GM21381 (cell line): Measurements from ENCODE around the gene SH3RF3.
"Not testable (repeated sequence)": the region's sequence is repeated elsewhere in the genome, so short reads cannot be mapped to it uniquely, and the experiment has no call there.

ENCODE experiments used
- ATAC-seq: cut with Tn5 transposase; IDR thresholded peaks from one replicate; pipeline ENCODE4 v1.9.1; 2021; ENCODE audit warnings: mild to moderate bottlenecking, moderate library complexity; ENCODE audit not compliant: unreplicated experiment

SH3RF3 gene

GRCh38 chr2:109128616-109129355 is at the start of gene SH3RF3:
Gene SH3RF3, plus strand, starts transcription at chr2:109129205.
- ATAC-seq, result peak; percentile 39

DNA sequence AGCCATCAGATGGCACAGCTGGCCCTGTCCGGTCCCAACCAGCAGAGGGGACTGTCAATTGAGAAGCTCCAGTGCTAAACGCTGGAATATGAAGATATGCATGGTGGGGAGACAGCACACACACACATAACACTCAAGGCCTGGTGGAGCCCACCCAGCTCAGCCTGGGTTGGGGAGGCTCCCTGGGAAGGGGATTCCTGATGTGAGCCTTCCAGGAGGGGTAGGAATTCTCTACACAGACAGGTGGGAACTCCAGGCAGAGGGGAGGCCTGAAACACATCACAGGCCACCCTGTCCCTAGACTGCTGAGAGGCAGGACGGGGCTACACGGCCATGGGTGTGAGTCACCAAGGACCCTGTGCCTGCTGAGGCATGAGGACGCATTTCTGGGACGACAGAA is 49.4 kb upstream of the SH3RF3 start:
- no peak for ATAC-seq

GRCh38 chr2:109080109-109080508 is 48.9 kb upstream of the SH3RF3 start:
- ATAC-seq, result no peak

GRCh38 chr2:109080757-109081156 is 48.2 kb upstream of the SH3RF3 start:
- ATAC-seq, result no peak

- ATAC-seq, result no peak
Observed at GRCh38 chr2:109081374-109081773, 47.6 kb upstream of the SH3RF3 start.

GRCh38 chr2:109083771-109084170 is 45.2 kb upstream of the SH3RF3 start:
- no peak for ATAC-seq

DNA sequence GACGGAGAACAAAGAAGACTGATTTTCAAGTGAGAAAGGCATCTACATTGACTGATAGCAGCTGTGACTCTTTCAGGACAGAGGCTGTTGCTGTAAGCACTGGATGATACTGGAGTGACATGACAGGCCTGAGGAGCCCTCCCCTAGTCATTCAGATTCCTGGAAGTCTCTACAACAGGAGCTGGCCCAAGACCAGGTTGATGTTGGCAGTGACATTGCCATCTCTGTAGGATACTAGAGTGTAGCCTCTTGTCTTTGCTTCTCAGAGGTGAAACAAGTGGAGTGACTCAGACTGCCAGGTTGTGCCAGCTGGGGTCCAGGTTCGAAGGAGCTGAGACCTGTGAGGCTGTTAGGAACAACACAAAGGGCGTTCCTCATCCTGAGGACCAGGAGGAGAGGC is 44.7 kb upstream of the SH3RF3 start:
- ATAC-seq, result no peak

DNA sequence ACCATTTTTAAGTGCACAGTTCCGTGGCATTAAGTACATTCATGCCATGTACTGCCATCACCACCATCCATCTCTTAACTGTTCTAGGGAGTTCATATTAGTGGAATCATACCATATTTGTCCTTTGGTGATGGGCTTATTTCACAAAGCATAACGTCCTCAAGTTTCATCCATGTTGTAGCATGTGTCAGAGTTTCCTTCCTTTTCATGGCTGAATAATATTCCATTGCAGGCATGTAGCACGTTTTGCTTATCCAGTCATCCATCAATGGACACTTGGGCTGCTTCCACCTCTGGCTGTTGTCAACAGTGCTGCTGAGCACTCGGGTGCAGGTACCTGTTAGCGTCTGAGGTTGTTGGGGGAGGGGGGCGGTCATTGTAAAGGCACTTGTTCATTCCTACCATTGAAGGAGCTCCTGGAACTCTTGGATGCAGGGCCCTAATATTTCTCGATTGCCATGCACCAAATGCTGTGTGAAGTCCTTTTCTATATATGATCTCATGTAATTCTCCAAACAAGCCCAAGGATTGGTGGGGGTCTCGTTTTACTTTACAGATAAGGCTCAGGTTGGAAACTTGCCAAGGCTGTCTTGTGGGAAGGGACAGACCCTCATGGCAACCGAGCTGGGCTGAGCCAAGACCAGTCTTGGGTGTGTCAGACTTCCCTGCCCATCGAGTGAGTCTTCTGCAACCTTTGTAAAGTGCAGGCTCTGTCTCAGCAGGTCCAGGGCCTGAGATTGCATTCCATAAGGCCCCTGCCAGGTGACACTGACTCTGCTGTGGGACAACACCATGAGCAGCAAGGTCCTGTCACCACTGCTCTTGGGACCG is 42.9 kb upstream of the SH3RF3 start:
- ATAC-seq, result no peak

DNA sequence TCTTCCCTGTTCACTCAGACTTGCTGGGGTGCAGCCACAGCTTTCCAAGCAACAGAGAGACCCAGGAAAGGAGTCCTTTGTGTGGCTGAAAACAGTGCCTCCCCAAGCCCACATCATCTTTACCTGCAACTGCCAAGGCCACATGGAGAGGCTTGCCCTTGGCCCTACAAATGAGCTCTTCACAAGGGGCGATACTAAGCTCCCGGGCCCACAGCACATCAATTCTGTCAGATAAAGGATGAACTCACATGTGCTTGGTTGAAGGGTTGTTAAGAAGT is 42.3 kb upstream of the SH3RF3 start:
- ATAC-seq, result no peak

GRCh38 chr2:109087055-109087663 is 41.8 kb upstream of the SH3RF3 start:
- ATAC-seq, result no peak

GRCh38 chr2:109089602-109090300 is 39.3 kb upstream of the SH3RF3 start:
- ATAC-seq, result no peak

DNA sequence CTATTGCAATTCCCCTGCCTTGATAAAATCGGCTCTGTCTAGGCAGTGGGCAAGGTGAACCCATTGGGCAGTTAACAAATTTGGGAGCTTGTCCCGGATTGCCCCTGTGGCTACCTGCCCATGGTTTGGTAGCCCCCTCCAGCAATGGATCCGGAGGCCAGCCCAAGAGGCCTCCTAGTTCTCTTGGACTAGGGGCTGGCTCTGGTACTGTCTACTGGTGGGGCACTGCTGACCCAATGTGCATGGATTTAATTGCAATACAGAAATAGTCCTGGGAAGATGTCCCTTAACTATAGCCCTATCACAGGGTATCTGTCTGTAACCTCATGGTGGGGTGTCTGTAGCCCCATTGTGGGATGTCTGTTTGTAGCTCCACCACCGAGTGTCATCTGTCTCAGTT is 37.5 kb upstream of the SH3RF3 start:
- ATAC-seq, result no peak

GRCh38 chr2:109094144-109094543 is 34.9 kb upstream of the SH3RF3 start:
- ATAC-seq, result no peak

DNA sequence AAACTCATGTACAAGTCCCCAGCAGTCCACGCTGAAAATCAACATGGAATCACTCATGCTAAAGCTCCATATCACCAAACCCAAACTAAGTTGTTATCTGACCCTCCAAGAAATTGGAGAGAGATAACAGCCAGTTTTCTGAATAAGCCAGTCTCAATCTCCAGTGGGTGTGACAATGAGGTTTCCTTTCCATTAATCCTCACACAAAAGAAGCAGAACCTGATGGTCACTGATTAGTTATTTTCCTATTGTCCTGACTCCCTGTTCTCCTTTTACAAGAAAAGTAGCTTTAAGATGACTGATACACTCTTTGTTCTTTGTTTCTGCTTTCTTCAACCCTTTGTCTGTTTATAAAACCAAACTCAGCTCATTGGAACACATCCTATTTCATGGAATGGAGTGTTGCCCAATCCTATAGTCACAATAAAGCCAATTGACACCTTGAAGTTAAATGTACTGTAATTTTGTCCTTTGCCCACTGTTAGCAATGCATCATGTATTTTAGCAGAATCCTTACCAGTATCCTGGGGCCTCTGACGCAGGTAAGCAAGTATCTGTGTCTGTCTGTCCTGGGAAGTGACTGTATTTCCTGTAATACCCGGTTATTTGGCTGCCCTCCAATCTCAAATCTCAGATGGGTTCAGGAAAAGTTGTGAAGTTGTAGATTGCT is 30.6 kb upstream of the SH3RF3 start:
- no peak for ATAC-seq

GRCh38 chr2:109098921-109099273 is 30.1 kb upstream of the SH3RF3 start:
- no peak for ATAC-seq

GRCh38 chr2:109102588-109103233 is 26.3 kb upstream of the SH3RF3 start:
- no peak for ATAC-seq

DNA sequence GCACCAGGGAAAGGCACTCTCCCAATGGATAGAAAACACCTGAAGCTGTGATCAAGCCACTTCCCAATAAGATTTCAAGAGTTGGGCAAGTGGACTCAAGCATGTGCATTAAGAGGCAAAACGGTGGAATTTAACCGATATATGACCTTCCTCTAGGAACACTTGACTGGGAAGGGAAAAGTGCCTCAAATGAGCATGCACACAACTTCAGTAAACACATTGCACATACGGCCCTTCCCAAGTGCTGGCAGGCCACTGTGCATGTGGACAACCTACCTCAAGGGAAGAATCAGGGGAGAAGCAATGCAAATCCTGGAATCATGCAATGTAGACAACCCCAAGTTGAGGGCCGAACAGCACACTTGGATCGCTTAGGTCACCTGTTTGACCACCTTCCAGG is 23.9 kb upstream of the SH3RF3 start:
- no peak for ATAC-seq

- no peak for ATAC-seq
Observed at GRCh38 chr2:109108740-109109139, 20.3 kb upstream of the SH3RF3 start.

GRCh38 chr2:109109342-109109741 is 19.7 kb upstream of the SH3RF3 start:
- no peak for ATAC-seq

DNA sequence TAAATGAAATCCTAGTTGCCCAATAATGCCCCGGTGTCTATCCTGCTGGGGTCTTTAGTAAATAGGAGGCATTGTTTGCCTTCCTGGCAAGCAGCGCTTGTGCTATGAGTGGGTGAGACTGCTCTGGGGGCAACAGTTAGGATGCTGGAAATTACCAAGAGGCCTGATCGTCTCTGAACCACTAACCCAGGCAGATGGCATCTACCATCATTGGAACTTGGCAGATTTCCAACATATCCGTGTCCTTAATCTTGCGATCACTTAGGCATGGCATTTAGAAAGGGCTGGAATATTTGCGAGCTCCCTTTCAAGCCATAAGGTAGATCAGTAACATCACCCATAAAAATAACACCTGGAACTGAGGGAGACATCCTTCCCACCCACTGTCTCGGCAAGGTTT is 18.8 kb upstream of the SH3RF3 start:
- ATAC-seq, result no peak

- ATAC-seq, result not testable (repeated sequence)
Observed at GRCh38 chr2:109117181-109117580, 11.8 kb upstream of the SH3RF3 start.
